GM18498 (cell line): Measurements from ENCODE around the gene GABRB1.

Experiments used
- ATAC-seq: cut with Tn5 transposase; IDR thresholded peaks from one replicate; pipeline ENCODE4 v1.9.1; 2021; ENCODE audit warnings: mild to moderate bottlenecking, moderate library complexity; ENCODE audit not compliant: unreplicated experiment

The GABRB1 gene

DNA sequence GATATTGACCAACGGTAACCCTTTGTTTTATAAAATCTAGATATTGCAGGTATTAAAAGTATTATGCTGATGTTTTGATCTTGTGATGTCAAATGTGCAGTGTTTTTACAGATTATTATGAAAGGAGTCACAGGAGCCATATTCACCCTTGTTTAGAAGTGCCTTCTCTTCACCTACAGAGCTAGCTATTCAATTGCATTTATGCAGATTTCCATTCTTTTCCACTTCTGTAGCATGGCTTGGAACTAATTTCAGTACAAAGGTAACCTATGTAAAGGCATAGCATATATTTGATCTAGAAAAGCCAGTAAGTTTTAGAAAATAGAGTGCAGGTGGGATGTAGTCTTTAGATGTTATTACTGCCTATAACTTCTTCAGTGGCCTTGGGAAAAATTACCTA is 176.2 kb downstream of the GABRB1 start:
- no peak for ATAC-seq

GRCh38 chr4:47209833-47210232 is 178.5 kb downstream of the GABRB1 start:
- no peak for ATAC-seq

DNA sequence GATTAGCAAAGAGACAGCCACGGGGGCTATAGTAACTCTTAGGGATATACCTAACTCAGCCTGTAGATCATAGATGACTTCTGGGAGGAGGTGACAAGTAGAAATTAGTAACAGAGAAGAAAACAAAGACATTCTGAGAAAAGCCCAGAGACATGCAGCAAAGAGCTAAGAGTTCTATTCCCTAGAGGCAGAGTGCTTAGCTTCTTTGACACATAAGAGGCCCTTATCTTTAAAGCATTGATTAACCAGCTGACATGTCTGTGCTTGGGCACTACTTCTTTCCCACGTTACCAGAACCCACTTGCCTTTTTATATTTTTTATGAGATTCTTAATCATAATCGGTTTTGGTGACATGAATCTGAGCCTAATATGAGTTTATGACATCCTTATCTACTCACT is 179.5 kb downstream of the GABRB1 start:
- no peak for ATAC-seq

GRCh38 chr4:47213106-47213505 is 181.7 kb downstream of the GABRB1 start:
- no peak for ATAC-seq

GRCh38 chr4:47213539-47213938 is 182.2 kb downstream of the GABRB1 start:
- ATAC-seq: no peak

GRCh38 chr4:47213971-47214370 is 182.6 kb downstream of the GABRB1 start:
- no peak for ATAC-seq

DNA sequence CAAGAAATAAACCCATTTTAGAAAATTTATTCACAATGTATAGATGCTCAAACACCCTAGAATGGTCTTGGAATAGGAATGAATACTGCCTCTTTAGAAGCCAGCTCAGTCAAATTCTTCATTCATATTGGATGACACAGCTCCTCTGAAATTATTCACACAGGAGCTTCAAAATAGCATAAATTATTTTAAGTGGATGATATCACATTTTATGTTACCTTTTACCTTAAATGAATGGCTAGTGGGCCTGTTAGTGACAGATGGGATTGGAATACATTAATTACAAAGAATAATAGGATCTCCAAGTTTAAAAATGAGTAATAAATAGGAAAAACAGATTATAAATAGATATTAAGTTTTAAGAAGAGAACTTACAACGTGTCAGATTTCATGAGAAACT is 184.4 kb downstream of the GABRB1 start:
- ATAC-seq: no peak

GRCh38 chr4:47217291-47217690 is 185.9 kb downstream of the GABRB1 start:
- no peak for ATAC-seq

- no peak for ATAC-seq
Observed at GRCh38 chr4:47217884-47218283, 186.5 kb downstream of the GABRB1 start.

- no peak for ATAC-seq
Observed at GRCh38 chr4:47218631-47219030, 187.3 kb downstream of the GABRB1 start.

DNA sequence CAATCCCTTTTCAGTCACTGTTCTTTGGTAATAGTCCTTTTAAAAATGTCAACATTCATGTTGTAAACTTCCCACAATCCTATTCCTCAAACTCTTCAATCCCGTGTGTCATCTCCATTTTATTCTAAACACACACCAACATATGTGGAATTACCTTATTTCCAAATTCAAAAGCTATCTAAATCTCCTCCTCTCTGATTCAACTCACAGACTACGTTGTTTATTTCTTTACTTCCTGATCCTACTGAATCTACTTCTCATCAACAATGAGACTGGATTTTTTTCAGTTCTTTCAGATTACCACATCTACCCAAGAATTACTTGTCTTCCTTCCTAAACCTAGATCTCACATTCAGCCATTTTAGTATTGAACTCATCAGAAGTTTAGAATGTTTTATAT is 188.2 kb downstream of the GABRB1 start:
- no peak for ATAC-seq

- no peak for ATAC-seq
Observed at GRCh38 chr4:47221721-47222120, 190.4 kb downstream of the GABRB1 start.

- no peak for ATAC-seq
Observed at GRCh38 chr4:47222276-47222675, 190.9 kb downstream of the GABRB1 start.

GRCh38 chr4:47224361-47224760 is 193.0 kb downstream of the GABRB1 start:
- ATAC-seq: no peak

DNA sequence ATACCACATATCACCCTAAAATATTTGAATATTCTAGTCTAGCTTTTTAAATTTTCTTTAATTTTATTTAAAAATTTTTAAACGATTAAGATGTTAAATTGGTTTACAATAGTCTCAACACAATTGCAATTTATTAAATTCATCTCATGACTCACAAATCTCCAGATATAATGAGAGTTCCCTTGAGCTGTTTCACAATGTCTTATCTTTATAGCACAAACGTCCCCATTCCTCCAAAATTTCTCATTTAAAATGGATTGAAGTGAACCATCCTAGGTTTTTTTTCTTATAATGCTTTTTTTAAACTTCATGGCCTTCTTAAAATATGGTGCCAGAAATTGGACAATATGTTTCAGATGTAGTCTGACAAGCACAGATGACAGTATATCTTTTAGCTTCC is 204.4 kb downstream of the GABRB1 start:
- ATAC-seq: no peak

DNA sequence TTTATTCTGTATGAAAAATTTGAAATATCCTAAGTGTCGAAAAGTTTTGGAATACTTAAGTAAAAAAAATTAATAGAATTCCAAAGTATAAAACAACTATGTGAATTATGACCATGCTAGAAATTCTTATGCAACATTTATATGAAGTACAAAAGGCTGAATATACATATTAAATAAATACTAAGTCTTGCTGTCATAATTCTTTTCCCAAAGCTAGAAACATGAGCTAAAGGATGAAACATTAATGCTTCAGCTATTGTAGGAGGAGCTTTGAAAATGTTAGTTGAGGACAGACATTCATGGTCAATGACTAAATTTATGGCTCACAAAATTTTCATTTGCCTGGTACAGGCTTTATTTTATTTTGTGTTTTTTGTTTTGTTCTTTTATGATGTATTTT is 207.3 kb downstream of the GABRB1 start:
- ATAC-seq: no peak

GRCh38 chr4:47239649-47240048 is 208.3 kb downstream of the GABRB1 start:
- no peak for ATAC-seq

DNA sequence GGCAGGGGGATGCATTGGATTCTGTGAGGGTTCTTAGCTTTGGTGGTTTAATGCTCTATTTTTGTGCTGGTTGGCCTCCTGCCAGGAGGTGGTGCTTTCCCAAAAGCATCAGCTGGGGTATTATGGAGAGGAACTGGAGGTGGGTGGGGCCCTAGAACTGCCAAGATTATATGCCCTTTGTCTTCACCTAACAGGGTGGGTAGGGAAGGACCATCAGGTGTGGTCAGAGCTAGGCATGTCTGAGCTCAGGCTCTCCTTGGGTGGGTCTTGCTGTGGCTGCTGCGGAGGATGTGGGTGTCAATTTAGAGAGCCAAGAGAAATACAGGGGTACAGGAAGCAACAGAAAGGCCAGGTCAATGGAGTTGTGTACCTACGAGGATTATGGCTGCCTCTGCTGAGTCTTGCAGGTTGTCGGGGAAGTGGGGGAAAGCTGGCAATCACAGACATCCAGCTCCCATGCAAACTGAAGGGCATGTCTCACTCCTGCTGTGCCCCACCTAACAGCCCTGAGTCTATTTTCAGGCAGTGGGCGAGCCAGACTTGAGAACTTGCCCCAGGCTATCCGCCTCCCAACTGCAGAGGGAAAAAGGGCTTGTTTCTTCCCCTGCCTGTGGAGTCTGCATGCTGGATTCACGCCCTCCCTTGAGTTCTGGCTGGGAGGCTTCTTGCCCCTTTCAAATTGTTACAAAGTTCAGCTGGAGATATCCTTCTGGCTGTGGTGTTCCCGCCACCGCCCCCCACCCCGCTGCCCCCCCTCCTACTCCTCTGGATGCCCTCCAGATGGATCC is 220.2 kb downstream of the GABRB1 start:
- ATAC-seq: no peak

- no peak for ATAC-seq
Observed at GRCh38 chr4:47263721-47264120, 232.4 kb downstream of the GABRB1 start.

GRCh38 chr4:47270201-47270888 is 239.0 kb downstream of the GABRB1 start:
- ATAC-seq: no peak

DNA sequence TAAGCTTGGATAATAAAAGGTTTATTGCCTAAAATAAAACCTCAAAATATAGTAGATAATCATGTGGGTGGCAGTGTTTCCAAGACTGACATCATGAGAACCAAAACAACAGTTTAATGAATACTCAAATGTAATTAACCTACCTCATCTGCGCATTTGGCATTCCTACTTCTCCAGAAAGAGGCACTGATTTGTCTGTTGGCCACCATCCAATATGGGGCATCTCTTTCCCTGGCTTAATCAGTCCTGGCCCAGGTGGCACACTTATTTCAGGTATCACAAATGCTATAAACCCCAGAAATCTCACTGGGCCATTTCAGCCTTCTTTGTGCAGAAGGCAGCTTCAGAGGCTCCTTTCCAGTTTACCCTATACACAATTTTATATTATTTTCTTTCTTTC is 239.9 kb downstream of the GABRB1 start:
- no peak for ATAC-seq

- no peak for ATAC-seq
Observed at GRCh38 chr4:47274901-47275300, 243.5 kb downstream of the GABRB1 start.

- ATAC-seq: no peak
Observed at GRCh38 chr4:47275595-47275994, 244.2 kb downstream of the GABRB1 start.
